Heart left ventricle (tissue), 11 donors: Measurements from ENCODE around the gene RAB6B. TPM values are rescaled to one million over a fixed set of nuclear protein-coding genes. Genes with fewer than 3 reads are reported as not detected.

Experiments
- polyA plus RNA-seq, 2 donors: library from polyadenylated mRNA; stranded (reverse); fragments of 200-250 nt; gene quantifications; one replicate each; pipeline ENCODE4 v1.2.3, GENCODE V29; 2013
- total RNA-seq, 9 donors: library from RNA; depleted of rRNA in 2 of 9; stranded (reverse); fragments of >200 nt in 2 of 9; fragmentation: NEBNext Ultra II Directional in 3 of 9; extraction: Animal tissue kit (Norgen Biotek cat#: 25700) in 3 of 9; gene quantifications; one replicate each; pipeline versions ENCODE4 v1.1.0 to v1.2.4, GENCODE V29; 2016 to 2023
- donor health status: ischemic (EF 13 %, LVEDD 7.1; RV severe dilation, severe dysfunction).
- donor health status: healthy with polysubstance abuse.
- donor health status: DM: no; HTN: yes; CAD: no.
- donor health status: DM: no; HTN: no; CAD: no.
- donor health status: ischemic (EF 25% LVEDD 5.7; RV mildly dilated, moderate dysfunction).
- donor health status: healthy.
- donor health status: DM: yes; HTN: yes; CAD: no.
- donor health status: PGD.
- donor health status: nonischemic (EF 23%, LVEDD 6.1; RV moderate dilation, normal function).

Gene RAB6B
- total and polyA plus RNA-seq, 11 donors: 12.4 to 57.2 (median 43.1) TPM

Other genes starting within 250 kb of the RAB6B start
- 10 to 100 TPM in 7 of 9 donors, 1 to 10 TPM in 2; 7.9 to 18.3 (median 11.8) TPM for gene TOPBP1, start 233.9 kb downstream of the RAB6B start, total RNA-seq
- 10 to 100 TPM in 1 of 2 donors, 1 to 10 TPM in 1; 2.6 to 10.3 TPM for gene TOPBP1, start 233.9 kb downstream of the RAB6B start, polyA plus RNA-seq
- 10 to 100 TPM in 1 of 9 donors, 1 to 10 TPM in 6, under 1 TPM in 1, not detected in 1; 0.86 to 76.0 (median 2.4) TPM for gene TF, start 149.5 kb downstream of the RAB6B start, total RNA-seq
- gene TF, start 149.5 kb downstream of the RAB6B start, polyA plus RNA-seq: 1 to 10 TPM; 1.9 to 3.8 TPM
- gene SRPRB, start 90.1 kb downstream of the RAB6B start, total RNA-seq: 10 to 100 TPM; 13.7 to 35.9 (median 24.9) TPM
- 10 to 100 TPM; 13.3 to 55.0 TPM for gene SRPRB, start 90.1 kb downstream of the RAB6B start, polyA plus RNA-seq
- gene SLCO2A1, start 134.0 kb upstream of the RAB6B start, total RNA-seq: 10 to 100 TPM in 6 of 9 donors, 1 to 10 TPM in 3; 2.8 to 28.4 (median 13.9) TPM
- 10 to 100 TPM in 1 of 2 donors, 1 to 10 TPM in 1; 8.3 to 13.9 TPM for gene SLCO2A1, start 134.0 kb upstream of the RAB6B start, polyA plus RNA-seq